KMS-11 (cell line): ENCODE measurements around the gene ARHGAP4.

Experiments used
- H2AFZ ChIP-seq: fragments of 200-600 bp; sonication (generic); 2 replicates; pipeline ENCODE4 v1.6.1; 2016; ENCODE audit warnings: antibody characterized with exemption, mixed run types, low read depth
- H3K27ac ChIP-seq: fragments of 200-600 bp; sonication (generic); 2 replicates; pipeline ENCODE4 v1.6.1; 2016; ENCODE audit warnings: mild to moderate bottlenecking, mixed run types
- H3K27me3 ChIP-seq: fragments of 200-600 bp; sonication (generic); 2 replicates; pipeline ENCODE4 v1.6.1; 2017; ENCODE audit warnings: mild to moderate bottlenecking, low read depth, mixed run types, moderate library complexity; ENCODE audit not compliant: insufficient read depth
- H3K36me3 ChIP-seq: fragments of 200-600 bp; sonication (generic); 2 replicates; pipeline ENCODE4 v1.6.1; 2017; ENCODE audit warnings: mild to moderate bottlenecking, mixed run types; ENCODE audit not compliant: insufficient read depth
- H3K4me1 ChIP-seq: fragments of 200-600 bp; sonication (generic); 2 replicates; pipeline ENCODE4 v1.6.1; 2016; ENCODE audit warnings: mild to moderate bottlenecking, low read depth, mixed run types; ENCODE audit not compliant: poor library complexity, severe bottlenecking
- H3K4me2 ChIP-seq: fragments of 200-600 bp; sonication (generic); 2 replicates; pipeline ENCODE4 v1.7.0; 2016; ENCODE audit warnings: mild to moderate bottlenecking, mixed run types
- H3K4me3 ChIP-seq: fragments of 200-600 bp; sonication (generic); IDR thresholded peaks from 2 replicates; pipeline ENCODE4 v1.6.1; 2017; ENCODE audit warnings: low read depth, low read length, mixed read lengths; ENCODE audit not compliant: insufficient read depth
- H3K79me2 ChIP-seq: fragments of 200-600 bp; sonication (generic); 2 replicates; pipeline ENCODE4 v1.6.1; 2016; ENCODE audit warnings: low read depth, mixed run types; ENCODE audit not compliant: insufficient read depth
- H3K9ac ChIP-seq: fragments of 200-600 bp; sonication (generic); 2 replicates; pipeline ENCODE4 v1.6.1; 2016; ENCODE audit warnings: mild to moderate bottlenecking, mixed run types
- H4K20me1 ChIP-seq: fragments of 200-600 bp; sonication (generic); 2 replicates; pipeline ENCODE4 v1.6.1; 2016; ENCODE audit warnings: mild to moderate bottlenecking, mixed run types; ENCODE audit not compliant: insufficient read depth
- CTCF ChIP-seq: fragments of 200-600 bp; sonication (generic); conservative IDR thresholded peaks from 2 replicates; pipeline ENCODE4 v1.6.1; 2017; ENCODE audit warnings: low read depth, mild to moderate bottlenecking, antibody characterized with exemption, low read length, moderate library complexity, mixed read lengths

The ARHGAP4 gene

GRCh38 chrX:153969904-153970356 lies 43.9 kb upstream of the ARHGAP4 start:
- Histone ChIP-seq H3K4me1 (peaks cover 37% of the 10 kb centered on the region), H3K36me3 (no peaks in the 10 kb centered on the region), H3K4me3 (no peak overlapping the region), H3K27ac (peak overlapping the region; percentile 100), H2AFZ (no peak overlapping the region), H3K79me2 (peaks cover 50% of the 10 kb centered on the region), H3K27me3 (no peaks in the 10 kb centered on the region), H4K20me1 (no peaks in the 10 kb centered on the region), H3K4me2 (peak overlapping the region; percentile 96), H3K9ac (peak overlapping the region; percentile 100)
- TF ChIP-seq CTCF = no peak

- peak overlapping the region; percentile 96 for H3K4me2 ChIP-seq
- H3K79me2 ChIP-seq = peaks cover 56% of the 10 kb centered on the region
- peaks cover 31% of the 10 kb centered on the region for H3K4me1 ChIP-seq
- H2AFZ ChIP-seq = no peak overlapping the region
- no peaks in the 10 kb centered on the region for H4K20me1 ChIP-seq
- H3K9ac ChIP-seq = peak overlapping the region; percentile 100
- no peaks in the 10 kb centered on the region for H3K27me3 ChIP-seq
- H3K4me3 ChIP-seq = no peak overlapping the region
- H3K36me3 ChIP-seq = no peaks in the 10 kb centered on the region
- peak overlapping the region; percentile 100 for H3K27ac ChIP-seq
- no peak for TF ChIP-seq CTCF
Observed at GRCh38 chrX:153969125-153969903, 43.2 kb upstream of the ARHGAP4 start.

- Histone ChIP-seq H3K4me1 (peaks cover 25% of the 10 kb centered on the region), H4K20me1 (no peaks in the 10 kb centered on the region), H3K36me3 (no peaks in the 10 kb centered on the region), H3K4me2 (peak overlapping the region; percentile 96), H3K79me2 (peaks cover 59% of the 10 kb centered on the region), H3K4me3 (no peak overlapping the region), H3K9ac (peak overlapping the region; percentile 100), H3K27ac (peak overlapping the region; percentile 100), H2AFZ (no peak overlapping the region), H3K27me3 (no peaks in the 10 kb centered on the region)
- peak; percentile 39; the same call in 1 of the 2 replicates for TF ChIP-seq CTCF
Observed at GRCh38 chrX:153968754-153969124, 42.7 kb upstream of the ARHGAP4 start.

GRCh38 chrX:153968255-153968654 lies 42.2 kb upstream of the ARHGAP4 start:
- Histone ChIP-seq H2AFZ (no peak overlapping the region), H3K36me3 (no peaks in the 10 kb centered on the region), H3K4me2 (peak overlapping the region; percentile 96), H3K27ac (peak overlapping the region; percentile 100), H3K4me3 (no peak overlapping the region), H4K20me1 (no peaks in the 10 kb centered on the region), H3K27me3 (no peaks in the 10 kb centered on the region), H3K79me2 (peaks cover 61% of the 10 kb centered on the region), H3K4me1 (peaks cover 20% of the 10 kb centered on the region), H3K9ac (peak overlapping the region; percentile 100; the same call in 1 of the 2 replicates)
- no peak for TF ChIP-seq CTCF
